Measurements from ENCODE around the gene SLC6A9.

The SLC6A9 gene

DNA sequence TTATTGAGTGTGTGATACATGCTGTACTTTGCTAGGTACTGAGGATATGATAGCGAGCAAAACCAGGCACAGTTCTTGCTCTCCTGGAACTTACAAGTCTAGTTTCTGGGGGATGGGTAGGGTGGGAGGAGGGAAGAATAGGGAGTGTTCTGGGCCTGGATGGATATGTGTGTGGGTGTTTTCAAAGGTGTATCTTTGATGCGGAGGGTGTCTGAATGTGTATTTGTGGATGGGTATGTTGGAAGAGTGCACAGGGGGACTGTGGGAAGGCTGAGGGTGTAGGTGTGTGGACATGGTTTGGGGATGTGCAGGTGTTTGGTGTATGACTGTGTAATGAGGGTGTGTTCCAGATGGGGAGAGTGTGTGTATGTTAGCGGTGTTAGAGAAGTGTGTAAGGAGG is 65.9 kb downstream of the SLC6A9 start:
- DNase-seq, result no peak

DNA sequence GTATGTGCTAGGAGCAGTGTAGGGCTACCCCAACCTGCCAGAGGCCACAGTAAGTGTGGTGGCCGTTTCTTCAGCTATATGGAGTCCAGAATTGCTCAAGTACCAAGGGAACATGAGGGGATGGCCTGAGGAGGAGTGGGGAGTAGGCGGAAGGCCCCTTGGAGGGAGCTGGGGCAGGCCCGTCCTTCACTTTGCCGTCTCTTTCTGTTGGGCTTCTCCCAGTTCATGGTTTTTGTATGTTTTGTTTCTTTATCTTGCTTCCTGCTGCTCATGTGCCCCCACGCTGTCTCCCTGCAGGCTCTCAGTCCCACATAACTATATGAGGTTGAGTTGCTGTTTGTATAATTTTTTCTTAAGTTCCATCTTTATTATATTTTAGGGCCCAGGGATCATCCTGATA is 67.4 kb downstream of the SLC6A9 start:
- no peak for DNase-seq

DNA sequence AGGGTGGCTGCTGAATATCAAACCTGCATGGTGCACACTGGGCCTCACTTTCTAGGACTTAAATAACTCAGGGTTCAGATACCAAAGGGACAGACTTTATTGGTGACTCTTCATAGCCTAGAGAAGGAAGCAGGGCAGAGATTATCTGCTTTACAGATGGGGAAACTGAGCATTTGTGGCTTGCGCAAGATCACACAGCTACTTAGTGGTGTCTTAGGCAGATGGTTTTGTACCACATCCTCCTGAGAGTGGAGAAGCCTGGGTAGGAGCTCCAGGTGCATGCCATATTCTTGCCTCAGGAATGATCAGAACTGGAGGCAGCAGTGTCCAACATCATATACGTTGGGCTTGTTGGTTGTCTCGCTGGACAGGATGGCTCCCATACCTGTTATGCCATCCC is 68.3 kb downstream of the SLC6A9 start:
- no peak for DNase-seq

DNA sequence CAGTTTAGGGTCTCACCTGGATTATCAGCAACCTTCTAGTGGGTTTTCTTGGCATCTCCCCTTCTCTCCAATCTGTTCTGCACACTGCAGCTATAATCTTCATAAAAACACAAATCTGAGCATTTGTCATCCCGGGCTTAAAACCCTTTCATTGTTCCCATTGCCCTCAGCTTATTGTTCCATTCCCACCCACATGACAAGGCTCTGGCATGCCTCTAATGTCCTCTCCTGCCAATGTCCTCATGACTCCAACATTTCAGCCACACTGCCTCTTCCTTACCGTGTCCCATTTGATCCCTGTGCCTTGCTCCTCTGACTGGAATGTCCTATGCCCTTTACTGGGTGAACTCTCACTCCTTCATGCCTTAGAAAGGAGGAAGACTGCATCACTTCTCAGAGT is 68.9 kb downstream of the SLC6A9 start:
- DNase-seq, result no peak

DNA sequence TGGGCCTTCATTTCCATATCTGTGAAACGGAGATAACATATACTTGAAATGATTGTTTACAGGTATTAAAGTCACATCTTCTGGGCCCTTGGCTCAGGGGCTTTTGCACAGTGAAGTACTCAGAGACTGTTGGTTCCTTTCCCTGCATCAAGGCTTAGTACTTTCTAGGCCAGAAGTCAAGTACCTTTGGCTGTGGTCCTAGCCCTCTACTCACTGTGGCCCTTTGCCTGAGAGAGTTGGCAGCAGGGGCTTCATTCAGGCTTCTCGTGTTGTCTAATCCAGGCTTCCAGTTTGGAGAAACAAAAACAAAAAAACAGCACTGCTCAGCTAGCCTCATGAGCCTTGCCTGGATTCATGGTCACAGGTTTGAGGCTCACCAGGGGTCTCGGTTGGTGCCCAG is 69.6 kb downstream of the SLC6A9 start:
- no peak for DNase-seq

DNA sequence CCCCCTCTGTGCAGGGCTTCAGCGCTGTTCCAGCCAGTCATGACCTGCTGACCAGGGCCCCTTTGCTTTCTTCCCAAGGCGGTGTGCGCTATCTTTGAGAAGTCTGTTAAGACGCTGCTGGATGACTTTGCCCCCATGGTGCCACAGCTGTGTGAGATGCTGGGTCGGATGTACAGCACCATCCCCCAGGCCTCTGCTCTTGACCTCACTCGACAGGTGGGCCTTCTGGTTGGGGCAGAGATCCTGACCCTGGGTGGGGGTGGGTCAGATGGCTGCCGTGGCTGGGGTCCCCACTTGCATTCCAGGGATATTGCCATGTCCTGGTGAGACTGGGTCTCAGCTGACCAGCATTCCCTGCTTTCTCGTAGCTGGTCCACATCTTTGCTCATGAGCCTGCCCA is 70.5 kb downstream of the SLC6A9 start:
- no peak for DNase-seq

DNA sequence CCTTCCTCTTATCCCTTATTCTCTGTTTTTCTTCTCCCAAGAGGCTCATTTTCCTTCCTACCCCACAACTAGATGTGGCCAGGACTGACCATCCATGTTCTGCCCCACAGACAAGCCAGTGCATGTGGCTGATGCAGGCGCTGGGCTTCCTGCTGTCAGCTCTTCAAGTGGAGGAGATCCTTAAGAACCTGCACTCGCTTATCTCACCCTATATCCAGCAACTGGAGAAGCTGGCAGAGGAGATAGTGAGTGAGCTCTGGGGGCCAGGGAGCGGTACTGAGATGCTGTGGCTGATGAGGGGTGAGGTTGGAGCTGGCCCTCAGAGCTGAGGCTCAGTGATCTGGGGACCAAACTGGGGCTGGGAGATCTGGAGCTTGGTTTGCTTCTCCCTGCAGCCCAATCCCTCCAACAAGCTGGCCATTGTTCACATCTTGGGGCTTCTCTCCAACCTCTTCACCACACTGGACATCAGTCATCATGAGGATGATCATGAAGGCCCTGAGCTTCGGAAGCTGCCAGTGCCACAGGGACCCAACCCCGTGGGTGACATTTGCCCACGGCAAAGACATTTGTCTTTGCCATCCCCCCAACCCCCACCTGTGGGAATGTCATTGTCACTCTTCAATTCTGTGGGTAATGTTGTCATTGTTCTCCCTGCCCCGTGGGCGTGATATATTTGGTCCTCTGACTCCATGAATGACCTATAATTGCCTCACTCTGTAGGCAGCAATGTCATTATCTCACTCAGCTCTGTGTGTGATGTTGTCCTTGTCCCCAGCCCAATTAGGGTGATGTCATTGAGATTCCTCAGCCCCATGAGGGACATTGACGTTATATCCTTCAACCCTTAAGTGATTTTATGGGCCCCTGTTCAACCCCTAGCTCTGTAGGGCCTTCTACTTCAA is 72.7 kb downstream of the SLC6A9 start:
- no peak for DNase-seq

DNA sequence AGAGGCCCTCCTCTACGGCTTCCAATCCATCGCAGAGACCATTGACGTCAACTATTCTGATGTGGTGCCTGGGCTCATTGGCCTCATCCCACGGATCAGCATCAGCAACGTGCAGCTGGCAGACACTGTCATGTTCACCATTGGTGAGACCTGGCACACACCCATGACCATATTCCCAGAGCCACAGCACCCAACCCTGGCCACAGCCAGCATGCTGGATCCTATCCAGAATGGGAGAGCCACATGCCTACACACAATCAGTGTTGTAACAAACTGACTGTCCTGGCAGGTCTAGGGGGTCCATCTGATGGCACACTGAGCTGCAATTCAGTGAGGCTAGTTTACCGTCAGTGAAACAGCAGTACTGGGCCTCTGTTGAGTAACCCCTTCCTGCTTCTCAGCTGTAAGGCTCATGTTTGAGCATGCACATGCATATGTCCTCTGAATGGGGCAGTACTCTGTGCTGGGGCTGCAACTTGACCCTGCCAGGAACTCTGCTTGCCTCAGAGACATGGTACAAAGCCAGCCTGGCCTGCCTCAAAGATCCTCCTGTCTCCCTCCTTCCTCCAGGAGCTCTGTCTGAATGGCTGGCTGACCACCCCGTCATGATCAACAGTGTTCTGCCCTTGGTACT is 73.7 kb downstream of the SLC6A9 start:
- no peak for DNase-seq

DNA sequence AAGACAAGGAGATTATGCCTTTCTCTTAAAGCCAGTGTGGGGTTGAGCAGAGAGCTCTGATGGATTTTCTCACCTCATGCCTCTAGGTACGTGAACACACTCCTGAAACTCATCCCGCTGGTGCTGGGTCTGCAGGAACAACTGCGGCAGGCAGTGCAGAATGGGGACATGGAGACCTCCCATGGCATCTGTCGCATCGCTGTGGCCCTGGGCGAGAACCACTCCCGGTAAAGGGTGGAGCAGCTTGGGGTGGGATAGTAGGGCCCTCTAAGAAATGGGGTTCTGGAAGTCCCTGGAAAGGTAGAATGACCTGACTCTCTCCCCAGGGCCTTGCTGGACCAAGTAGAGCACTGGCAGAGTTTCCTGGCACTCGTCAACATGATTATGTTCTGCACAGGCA is 75.0 kb downstream of the SLC6A9 start:
- DNase-seq, result no peak

DNA sequence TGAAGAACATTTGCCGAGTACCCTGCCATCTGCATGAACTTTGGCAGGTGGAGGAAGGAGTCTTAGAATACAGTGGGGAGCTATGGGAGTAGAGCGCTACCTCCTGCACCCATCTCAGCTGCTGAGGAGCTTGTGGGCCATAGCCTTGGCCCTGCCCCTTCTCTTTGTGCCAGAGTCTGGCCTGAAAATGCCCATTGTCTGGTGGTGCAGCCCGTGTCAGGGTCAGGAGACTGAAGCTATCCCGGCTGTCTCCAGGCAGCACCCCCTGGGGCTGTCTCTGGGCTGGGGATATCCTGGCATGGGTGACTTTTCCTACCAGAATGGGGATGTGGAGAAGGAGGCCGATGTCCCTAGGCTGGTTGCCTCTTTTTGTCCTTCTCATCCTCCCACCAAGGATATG is 77.2 kb downstream of the SLC6A9 start:
- no peak for DNase-seq

DNA sequence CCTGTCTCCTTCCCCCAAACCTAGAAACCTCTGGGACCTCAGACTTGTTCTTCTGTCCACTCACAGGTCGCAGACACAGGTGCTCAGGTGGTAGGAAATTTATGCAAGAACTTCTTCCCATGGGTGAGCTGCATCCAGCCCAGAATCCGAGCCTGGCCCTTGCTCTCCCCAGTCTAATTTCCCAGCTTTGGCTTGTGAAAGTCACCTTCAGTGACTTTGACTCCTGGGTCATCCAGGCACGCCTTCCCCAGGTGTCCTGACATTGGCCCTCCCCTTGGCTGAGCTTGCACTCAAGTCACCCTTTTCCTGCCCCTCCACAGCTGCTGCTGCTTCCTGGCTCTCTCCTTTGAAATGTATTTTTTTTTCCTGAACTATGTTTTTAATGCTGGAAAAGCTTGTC is 77.9 kb downstream of the SLC6A9 start:
- no peak for DNase-seq

DNA sequence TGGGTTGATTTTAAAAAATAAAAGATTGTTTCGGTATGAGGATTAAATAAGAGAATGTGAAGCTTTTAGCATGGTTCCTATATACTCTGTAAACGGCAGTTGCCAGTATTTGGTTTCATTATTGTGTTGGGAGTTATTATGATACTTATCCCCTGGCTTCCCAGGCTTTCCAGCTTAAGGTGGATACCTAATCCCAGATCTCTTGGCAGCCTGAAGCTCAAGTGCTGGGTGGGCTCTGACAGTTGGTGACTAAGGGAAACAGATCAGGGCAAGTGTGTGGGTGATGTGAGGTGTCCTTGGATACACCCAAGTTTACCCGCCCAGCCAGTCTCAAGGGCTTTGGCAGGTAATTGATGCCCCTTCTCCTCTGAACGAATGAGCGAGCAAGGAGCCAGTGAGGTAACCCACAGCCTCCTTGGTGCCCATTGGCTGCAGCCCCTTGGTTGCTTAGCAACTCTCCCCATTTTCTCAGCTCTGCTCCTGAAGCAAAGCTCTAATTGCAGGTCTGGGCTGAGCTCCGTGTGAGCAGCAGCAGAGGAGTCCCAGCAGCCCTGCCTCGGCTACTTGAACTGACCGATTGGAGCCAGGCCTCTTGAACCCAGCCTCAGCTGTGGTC is 78.4 kb downstream of the SLC6A9 start:
- no peak for DNase-seq

DNA sequence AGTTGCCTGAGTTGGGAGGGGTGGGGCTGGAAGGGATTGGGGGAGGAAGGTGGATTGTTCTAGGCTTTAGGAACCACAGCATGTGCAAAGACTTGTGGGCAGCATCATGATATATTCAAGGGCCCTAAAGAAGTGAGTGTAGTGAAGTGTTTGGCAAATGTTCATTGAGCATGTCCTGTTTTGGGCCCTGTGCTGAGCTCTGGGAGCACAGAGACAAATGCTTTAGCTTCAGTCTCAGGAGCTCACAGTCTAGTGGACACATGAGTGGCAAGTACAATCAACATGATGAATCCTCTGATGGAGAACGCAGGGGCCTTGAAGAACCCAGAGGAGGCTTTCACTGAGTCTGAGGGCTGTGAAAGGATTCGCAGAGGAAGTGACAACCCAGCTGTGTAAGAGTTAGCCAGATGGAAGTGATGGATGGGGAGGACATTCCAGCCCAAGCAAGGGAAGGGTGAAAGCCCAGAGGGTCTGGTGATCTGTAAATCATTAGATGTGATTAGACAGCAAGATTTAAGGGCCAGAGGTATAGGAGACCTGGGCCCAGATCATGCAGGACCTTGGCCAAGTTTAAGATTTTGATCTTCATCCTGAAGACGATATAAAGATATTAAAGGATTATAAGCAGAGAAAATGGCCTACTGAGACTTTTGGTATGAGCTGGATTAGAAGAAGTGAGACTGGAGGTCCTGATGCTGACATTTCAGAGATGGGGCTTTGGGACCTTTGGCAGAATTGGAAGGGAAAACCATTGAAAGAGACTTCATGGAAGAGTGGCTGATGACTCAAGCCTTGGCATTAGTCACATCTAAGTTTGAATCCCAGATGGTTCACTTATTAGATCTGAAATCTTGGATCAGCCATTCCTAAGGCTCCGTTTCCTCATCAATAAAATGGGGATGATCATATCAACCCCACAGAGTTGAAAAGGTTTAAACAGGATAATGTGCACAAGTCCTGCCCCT is 80.0 kb downstream of the SLC6A9 start:
- DNase-seq, result no peak

DNA sequence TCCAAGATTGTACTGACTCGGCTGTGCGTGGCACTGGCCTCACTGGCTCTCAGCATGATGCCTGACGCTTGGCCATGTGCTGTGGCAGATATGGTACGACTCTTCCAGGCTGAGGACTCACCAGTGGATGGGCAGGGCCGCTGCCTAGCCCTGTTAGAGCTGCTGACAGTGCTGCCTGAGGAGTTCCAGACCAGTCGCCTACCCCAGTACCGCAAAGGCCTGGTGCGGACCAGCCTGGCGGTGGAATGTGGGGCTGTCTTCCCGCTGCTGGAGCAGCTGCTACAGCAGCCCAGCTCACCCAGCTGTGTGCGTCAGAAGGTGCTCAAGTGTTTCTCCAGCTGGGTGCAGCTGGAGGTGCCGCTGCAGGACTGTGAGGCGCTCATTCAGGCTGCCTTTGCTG is 81.6 kb downstream of the SLC6A9 start:
- no peak for DNase-seq

DNA sequence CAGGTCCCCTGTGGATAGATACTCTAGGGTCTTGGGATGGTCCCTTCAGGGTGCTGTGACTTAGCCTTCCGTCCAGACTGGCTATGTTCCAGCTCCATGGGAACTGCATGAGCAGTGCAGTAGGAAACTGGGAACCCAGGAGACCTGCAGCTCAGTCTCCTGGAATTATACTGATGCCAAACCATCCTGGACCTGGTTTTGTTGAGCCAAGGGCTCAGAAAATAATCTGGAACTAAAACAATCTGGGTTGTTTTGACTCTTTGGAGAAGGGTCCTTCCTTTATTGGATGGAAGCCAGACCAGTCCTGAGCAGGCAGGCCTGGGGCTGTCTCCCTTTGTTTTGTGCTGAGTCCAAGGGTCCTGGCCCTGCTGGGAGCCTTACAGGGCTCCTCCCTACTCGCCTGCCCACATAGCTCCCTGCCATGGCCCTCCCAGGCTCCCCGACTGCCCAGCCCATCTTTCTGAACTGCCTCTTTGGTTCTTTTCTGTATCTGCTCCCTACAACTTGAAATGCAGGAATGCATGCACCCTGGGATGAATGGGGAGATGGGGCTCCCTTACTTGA is 83.3 kb downstream of the SLC6A9 start:
- DNase-seq, result no peak

DNA sequence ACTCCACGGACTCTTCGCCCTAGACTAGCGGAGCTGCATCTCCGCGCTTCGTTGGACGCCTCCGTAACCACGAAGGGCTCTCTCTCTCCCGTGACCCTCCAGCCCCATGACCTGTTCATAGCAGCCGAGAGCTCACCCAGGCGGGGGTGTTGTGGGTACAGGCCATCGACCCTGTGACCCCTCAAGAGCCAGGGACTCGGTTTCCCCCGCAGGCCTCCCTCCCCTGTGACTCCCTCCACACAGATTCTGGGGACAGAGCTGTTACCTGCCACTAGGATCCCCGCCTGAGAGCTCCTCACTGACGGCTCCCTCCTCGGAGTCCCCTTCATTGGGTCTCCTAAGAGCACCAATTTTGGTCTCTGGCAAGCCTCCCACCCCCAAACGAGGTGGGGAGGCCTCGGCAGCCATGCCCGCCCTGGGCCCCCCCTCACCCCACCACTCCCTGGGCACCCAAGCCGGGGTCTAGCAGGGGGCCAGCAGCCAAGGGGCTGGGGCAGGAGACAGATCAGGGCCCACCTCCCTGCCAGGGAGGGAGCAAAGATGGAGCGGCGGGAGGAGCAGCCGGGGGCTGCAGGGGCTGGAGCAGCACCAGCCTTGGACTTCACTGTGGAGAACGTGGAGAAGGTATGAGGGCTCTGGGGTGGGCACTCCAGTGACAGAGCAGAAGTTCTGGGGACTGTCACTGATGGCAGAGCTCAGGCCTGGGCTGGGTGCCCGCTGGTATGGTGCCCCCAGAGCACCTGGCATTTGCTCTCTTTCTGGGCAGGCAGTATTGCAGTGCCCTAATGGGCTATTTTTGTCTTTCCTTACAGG is 84.0 kb downstream of the SLC6A9 start:
- no peak for DNase-seq

Measured in suppressor macrophage treated with lipopolysaccharide for 1 hour (primary cell).